Activated T-cell treated with anti-CD3 and anti-CD28 coated beads for 24 hours (primary cell): ENCODE data around the gene APP.
"Not testable (repeated sequence)": the region's sequence is repeated elsewhere in the genome, so short reads cannot be mapped to it uniquely, and the experiment has no call there.

Source experiments
- DNase-seq: peaks from one replicate; pipeline ENCODE4 v3.0.0-alpha.2; 2020; ENCODE audit warnings: low read depth

APP gene

DNA sequence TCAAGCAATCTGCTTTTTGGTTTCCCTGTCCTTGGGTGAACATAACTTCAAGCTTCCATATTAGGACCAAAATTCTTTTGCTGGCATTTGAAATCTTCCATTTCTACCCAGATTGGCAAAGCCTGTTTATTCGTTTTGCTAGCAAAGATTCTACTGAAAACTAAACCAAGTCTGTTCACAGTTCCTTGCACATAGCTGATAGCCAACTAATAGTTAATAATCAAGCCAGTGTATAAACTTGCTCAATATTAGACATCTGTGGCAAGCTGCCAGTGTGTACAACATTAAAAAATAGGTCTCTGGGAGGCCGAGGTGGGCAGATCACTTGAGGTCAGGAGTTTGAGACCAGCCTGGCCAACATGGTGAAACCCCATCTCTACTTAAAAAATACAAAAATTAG lies 6.3 kb downstream of the APP start:
- DNase-seq: no peak

DNA sequence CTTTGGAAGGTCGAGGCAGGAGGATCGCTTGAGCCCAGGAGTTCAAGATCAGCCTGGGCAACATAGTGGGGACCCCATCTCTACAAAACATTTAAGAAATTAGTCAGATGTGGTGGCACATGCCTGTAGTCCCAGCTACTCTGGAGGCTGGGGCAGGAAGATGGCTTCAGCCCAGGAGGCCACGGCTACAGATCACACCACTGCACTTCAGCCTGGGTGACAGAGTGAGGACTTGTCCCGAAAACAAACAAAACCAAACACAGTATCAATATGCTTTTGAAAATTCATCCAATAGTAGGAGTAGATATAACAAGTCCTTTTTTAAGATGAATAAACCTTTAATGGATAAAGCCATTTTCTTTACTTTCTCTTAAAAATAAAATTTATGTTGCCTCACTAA lies 8.5 kb downstream of the APP start:
- no peak for DNase-seq

DNA sequence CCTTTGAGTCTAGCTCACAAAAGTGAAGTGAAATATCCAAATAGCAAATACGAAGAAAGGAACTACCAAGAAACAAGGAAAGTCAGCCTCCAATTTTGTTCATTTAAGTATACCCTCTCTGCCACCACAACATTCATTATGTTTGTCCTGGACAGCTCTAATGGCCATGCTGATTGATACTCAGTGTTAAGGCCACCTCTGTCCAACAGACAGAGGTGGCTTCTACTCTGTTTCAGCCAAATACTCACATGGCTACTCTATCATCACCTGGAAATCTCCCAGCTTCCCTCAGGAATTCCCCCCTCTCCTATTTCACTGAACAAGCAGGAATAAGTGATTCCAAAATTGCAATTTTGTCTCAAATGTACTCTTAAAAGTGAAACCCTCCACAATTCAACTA lies 10.7 kb downstream of the APP start:
- DNase-seq: no peak

DNA sequence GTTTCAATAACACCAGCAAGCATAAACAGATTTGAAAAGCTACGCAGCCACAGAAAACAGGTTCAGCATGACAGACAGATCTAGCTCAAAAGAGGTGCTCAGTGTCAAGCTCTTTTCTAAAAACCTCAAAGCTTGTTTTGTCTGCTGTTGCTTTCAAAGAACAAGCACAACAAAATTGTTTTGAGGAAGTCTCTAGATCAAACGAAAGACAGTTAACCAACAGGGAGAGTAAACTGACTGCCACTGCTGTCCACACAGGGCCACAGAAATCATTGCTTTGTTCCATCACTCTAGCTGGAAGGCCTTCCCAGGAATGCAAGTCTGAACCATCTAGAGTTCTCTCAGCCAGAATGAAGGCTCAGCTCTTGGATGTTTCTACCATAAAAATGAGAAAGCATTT lies 12.8 kb downstream of the APP start:
- DNase-seq: no peak

DNA sequence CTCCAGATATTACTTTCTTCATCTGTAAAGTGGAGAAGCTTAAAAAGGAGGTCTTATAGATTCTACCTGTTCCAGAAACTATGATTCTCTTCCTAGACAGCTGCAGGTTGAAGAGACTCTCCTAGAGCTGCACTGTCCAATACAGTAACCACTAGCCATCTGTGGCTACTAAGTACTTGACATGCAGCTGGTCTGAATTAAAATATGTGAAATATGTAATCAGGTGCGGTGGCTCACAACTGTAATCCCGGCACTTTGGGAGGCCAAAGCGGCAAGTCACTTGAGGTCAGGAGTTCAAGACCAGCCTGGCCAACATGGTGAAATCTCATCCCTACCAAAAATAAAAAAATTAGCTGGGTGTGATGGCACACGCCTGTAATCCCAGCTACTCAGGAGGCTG lies 15.8 kb downstream of the APP start:
- no peak for DNase-seq

DNA sequence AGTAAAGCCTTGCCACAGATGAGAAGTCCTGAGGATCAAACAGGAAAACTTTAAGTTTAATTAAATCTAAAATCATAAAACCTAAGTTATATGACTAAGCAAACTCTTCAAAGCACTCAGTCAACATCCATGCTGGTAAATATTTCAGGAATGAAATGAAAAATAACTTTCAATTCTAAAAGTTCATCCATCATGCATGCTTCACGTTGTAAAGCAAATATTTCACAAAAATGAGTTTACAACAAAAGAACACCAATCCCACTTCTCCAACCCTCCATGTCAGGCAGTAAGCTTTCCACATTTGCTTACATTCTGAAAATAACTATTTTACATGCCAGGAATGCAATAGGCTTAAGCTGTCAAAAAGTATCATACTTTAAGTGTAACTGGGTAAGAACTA lies 16.8 kb downstream of the APP start:
- DNase-seq: no peak

DNA sequence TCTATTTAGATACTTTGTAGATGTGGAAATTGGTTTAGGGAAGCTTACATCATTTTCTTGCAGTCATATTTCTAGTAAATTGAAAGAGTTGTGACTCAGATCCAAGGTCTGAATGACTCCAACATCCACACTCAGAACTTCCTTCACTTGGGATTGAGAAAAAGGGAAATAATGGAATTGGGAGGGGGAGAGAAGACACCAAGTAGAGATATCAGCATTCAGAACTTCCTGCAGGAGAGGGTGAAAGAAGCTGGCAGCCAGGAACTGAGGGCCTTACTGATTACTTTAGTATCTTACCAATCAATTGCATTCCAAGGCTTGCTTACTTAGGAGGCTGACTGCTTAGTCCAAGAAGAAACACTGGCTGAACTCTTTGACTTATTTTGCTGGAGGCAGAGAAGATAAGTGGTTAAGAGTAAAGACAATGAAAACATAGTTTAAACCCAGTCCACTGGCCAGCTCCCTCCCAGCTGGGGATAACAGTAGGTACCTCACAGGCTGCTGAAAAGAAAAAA lies 21.7 kb downstream of the APP start:
- DNase-seq: no peak

DNA sequence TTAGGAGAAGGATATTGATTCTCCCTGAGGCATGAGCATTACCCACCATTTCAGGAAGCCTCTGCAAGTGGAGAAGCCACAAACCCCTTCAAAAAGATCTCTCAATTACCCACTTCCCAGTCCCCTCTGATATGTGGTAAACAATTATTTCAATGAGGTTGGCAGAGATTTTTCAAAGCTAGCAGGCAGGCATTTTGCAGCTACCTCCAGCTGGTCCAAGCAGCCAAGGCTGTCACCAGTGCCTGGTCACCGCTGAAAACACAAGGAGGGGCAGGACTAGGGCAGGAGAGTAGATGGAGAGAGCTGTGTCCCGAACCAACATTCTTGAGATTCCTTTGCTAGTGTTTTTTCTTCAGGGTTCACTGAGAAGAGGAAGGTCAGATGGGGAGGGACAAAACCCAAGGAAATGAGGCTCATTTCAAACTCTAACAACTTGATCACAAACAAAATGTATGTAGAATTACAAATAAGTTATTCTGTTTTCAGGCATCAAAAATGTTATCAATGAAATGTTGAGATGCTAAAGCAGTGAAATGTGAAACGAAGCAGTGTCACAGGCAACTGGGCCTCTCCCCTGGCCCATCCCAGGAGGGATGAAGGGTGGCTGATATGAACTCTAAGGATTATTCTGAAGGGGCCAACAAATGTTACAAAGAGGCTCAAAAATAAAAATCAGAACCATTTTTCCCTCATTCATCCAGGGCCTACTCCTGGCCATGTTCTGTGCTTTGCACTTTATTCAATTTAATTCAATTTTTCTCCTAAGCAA lies 22.3 kb downstream of the APP start:
- DNase-seq: no peak

DNA sequence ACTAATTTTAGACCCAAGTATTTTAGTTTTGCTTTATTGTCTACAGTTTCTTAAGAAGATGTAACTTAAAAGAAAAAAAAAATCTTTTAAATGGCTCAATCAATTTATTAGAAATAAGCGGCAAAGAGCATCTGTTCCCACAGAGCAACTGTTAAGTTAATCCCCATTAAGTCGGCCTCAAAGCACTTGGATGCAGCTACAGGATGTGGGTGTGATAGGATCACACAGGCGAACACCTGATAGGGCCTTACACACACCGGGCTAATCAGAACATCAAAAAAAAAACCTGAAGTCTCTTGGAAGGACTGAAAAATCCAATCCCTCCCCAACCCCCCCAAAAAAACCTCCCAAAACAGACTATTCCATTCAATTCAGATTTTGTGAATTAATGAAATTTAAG lies 23.0 kb downstream of the APP start:
- no peak for DNase-seq

DNA sequence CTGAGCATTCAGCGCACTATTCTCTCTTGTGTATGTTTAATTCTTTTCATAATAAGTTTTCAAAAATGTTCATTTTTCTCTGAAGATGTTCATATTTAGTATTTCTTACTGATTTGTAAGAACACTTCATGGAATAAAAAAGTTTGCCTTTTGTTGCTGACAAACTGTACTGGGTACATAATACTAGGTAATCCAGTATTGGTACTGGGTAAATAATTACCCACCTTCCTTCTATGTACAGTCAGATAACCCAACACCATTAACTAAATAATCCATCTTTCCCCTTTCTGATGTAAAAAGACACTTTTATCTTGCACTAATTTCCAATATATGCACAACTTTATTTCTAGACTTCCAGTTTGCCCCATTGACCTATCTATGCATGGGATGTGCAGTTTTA lies 23.9 kb downstream of the APP start:
- DNase-seq: no peak

DNA sequence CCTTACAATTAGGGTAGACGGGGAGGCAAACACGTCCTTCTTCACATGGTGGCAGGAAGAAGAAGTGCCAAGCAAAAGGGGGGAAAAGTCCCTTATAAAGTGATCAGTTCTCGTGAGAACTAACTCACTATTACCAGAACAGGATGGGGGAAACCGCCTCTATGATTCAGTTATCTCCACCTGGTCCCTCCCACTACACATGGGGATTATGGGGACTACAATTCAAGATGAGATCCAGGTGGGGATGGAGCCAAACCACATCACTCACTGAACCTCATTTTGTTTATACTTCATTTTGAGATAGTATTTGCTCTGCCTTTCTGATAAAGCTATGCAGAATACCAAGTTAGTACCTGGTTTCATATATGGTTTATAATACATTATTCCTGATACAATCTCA lies 26.5 kb downstream of the APP start:
- no peak for DNase-seq

DNA sequence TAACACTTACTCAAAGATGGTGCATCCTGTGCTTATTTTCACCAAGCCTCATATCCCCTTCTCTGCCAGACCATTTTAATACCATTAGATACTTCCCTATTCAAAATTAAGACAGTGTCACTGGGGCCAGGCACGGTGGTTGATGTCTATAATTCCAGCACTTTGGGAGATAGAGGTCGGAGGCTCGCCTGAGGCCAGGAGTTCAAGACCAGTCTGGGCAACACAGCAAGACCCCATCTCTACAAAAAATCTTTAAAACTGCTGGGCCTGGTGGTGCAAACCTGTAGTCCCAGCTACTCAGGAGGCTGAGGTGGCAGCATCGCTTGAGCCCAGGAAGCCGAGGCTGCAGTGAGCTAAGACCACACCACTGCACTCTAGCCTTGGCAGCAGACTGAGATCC lies 28.2 kb downstream of the APP start:
- no peak for DNase-seq

DNA sequence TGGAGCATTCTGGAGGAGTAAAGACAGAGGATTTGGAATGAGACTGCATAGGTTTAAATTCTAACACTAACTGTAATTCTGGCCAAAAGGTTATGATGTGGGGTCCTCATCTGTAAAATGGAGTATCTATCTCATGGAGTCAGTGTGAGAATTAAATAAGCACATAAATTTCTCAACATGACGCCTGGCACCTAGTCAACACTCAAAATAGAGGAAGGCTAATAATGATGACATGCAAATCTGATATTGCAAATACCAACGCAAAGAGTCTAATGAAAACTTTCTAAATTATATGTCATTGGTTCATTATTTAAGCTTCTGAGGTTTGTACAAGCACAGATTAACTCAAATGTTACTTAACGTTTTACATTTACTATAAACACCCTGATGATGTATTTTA lies 29.6 kb downstream of the APP start:
- no peak for DNase-seq

DNA sequence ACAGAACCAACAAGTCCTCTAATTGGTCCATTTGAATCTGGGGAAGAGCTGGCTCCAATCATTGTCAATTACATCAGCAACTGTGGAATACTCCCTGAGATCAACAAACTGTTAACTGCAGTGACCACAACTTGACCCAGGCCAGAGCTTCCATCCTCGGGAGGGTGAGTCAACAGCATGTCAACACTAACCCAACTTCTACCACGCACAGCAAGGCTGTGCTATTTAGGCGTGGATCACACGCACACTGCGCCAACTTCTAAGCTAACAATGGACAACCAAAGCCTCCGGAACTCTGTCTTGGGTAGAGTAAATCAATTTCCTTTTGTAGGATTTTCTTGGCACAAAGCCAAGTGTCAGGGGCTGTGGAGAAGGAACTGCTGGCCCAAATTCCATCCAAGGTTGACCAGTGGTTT lies 30.4 kb downstream of the APP start:
- no peak for DNase-seq

DNA sequence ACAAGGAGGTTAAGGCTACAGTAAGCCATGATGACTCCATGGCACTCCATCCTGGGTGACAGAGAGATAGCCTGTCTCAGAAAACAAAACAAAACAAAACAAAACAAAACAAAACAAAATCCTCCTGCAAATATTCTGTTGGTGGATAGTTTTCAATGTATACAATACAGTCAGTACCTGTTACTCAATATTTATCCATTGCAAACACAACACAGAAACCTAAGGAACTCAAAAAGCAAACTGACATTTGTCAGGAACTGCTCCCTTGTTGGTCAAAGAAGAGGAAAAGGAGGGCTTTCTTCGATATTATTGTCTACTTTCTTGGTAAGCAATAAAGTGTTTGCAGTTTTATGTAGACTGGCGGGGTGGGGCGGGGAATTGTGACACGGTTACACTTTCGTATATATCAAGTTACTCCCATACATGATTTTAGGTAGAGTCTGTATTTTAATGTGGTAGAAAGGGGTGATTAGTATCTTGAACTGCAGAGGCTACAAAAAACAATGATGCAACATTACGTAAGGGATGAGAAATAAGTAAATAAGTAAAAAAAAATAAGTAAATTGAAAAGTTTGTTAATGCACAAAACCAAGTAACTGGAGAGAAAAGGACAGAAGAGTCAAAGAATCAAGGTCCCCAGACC lies 31.8 kb downstream of the APP start:
- DNase-seq: no peak

DNA sequence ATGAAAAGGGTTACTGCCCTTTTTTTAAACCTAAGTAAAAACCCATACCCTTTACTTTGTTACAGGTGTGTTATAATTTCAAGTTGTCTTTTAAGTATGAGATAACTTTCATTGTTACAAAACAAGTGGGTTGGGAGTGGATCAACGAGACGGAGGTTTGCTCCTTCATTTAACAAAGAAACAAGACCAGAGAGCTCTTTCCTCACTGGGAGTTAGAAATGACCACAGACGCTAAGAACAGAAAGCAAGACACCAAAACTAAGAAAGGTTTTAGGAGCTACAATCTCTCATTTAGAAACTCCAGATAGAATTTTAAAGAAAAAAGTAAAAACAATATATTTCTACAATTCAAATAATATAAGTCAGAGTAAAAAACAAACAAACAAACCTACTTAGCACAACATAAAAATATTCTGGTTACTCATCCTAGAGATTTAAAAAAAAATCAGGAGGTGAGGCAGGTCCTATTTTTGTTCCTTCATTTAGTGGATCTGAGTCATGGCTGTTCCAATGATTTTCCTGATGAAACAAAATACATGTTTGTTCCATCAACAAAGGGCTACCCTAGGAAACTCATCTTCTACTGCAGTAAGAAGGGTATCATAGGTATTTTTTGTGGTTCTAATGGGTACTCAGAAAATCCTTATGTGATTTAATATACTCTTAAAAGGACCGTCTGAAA lies 33.0 kb downstream of the APP start:
- no peak for DNase-seq

DNA sequence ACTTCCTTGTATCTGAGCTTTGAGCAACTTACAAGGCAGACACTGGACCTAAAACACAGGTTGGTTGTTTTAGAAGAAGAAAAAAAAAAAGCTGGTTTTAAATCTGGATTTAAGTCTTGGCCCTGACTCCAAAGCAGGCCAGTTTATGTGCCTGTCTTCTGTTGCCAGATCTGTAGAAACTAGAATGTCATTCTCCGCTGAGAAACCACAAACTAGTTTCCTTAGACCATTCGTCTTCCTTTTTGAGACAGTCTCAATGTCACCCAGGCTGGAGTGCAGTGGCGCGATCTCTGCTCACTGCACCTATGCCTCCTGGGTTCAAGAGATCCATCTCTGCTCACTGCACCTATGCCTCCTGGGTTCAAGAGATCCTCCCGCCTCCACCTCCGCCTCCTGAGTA lies 33.9 kb downstream of the APP start:
- DNase-seq: no peak

DNA sequence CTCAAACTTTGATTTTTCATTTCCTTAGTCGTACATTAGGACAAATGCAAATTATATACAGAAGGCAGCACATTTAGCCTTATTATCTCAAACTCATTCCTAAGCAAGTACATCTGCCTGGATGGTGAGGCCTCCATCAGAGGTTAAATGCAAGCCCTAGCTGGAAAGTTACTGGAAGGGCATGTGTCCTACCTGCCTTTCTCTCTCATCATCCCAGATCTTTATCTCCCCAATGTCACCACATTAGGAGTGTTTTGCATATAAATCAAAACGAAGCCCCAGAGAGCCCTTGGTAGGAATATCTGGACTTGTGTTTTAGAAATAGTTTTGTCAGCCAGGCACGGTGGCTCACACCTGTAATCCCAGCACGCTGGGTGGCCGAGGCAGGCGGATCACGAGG lies 35.0 kb downstream of the APP start:
- no peak for DNase-seq

DNA sequence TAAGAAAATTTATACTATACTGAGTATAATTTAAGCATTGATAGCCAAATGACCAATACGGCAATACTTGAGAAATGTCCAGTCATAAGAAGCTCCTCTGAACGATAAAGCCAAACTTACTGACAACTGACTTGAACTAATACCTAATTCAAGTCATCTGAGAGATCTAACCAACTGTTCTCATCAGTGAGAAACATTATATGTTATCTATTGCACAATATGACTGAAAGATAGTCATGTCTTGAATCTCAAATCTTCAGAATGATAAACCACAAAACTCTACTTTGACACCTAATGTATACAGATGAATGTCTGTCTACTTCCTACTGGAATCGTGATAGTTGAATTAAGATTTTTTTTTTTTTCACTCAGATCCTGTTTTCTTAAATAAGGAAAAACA lies 39.0 kb downstream of the APP start:
- no peak for DNase-seq

DNA sequence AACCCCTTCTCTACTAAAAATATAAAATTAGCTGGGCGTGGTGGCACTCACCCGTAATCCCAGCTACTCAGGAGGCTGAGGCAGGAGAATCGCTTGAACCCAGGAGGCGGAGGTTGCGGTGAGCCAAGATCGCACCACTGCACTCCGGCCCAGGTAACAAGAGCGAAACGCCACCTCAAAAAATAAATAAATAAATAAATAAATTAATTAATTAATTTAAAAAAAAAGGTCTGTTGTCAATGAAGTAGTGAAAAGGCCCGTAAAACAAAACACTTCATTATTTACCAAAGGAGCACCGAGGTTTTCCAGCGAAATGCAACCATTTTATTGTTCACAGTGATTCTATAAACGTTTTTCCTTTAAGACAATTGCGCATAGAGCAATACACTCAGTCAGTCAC lies 39.5 kb downstream of the APP start:
- DNase-seq: not testable (repeated sequence)

DNA sequence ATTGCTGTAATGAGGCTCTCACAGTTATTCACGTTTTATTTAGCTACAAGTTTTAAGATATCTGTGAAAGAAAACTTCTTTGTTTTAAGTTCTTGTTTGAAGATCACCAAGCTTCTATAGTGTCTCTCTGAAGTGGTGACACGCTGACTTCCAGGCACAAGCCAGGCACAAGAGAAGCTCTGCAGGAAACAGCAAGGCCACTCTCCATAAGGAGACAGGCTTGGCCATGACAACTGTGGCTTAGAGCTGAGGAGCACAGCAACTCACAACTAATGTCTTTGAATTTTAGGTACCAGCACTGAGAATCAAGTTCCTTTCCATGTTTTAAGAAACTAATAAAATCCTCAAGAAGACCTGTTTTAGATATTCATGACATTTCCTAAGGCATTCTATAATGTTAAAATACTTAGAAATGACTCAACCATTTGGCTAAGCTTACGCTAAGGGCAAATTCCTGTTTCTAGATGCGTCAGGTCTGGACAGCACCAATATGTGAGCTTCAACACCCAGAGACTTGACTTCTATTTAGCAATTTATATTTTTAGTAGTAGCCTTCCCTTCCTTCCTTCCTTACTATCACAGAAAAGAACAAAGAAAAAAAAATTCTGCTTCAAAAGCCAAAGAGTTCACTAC lies 40.2 kb downstream of the APP start:
- DNase-seq: no peak

DNA sequence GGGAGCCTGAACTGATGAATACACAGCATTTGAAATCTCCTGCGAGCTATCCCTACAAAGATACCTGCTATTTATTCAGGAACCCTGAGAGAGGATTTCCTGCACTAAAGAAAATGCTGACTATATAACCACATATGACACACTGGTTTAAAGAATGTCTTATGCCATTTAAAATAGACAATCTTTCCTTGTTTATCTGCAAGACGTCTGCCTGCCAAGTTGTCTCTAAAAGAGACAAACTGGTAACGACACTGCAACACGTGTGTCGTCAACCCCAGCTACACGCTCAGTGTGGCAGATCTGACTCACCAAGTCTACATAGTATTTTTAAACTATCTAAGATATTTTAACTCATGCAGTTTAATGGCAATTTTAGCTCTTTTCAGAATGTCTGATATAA lies 42.7 kb downstream of the APP start:
- no peak for DNase-seq
